ENCODE data around the gene LIN7C. TPM values are rescaled to one million over a fixed set of nuclear protein-coding genes. Genes with fewer than 3 reads are reported as not detected.

Gene LIN7C
- polyA plus RNA-seq, 3 donors, result 7.3 to 24.0 (median 18.9) TPM

DNA sequence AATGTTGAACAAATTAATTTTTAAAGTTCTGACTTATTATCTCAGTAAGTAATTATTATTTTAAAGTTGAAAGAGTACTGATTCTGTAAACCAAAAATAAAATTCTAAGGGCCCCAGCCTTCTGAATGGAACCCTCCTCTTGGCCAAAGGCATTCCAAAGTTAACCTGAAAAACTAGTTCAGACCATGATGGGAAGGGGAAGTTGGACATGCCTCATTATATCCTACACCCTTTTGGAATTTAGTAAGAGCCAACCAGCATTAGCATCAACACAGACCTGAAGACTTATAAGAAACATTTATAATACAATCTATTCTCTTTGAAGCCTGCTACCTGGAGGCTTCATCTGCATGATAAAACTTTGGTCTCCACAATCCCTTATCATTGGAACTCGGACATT, 52.9 kb downstream of the LIN7C start:
- TF ChIP-seq, protein P1, sequence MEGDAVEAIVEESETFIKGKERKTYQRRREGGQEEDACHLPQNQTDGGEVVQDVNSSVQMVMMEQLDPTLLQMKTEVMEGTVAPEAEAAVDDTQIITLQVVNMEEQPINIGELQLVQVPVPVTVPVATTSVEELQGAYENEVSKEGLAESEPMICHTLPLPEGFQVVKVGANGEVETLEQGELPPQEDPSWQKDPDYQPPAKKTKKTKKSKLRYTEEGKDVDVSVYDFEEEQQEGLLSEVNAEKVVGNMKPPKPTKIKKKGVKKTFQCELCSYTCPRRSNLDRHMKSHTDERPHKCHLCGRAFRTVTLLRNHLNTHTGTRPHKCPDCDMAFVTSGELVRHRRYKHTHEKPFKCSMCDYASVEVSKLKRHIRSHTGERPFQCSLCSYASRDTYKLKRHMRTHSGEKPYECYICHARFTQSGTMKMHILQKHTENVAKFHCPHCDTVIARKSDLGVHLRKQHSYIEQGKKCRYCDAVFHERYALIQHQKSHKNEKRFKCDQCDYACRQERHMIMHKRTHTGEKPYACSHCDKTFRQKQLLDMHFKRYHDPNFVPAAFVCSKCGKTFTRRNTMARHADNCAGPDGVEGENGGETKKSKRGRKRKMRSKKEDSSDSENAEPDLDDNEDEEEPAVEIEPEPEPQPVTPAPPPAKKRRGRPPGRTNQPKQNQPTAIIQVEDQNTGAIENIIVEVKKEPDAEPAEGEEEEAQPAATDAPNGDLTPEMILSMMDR (IDR thresholded peaks at IDR 0.05), result no peak
- peaks cover 0 to 3% (median 0%) of the 10 kb centered on the region in 7 donors for H3K9me3 Mint-ChIP-seq
- H3K27ac Mint-ChIP-seq, result no peak overlapping the region
- no peak for DNase-seq
- Histone ChIP-seq H3K4me2 (replicated peaks; ENCODE audit: extremely low read depth, low read length, poor library complexity, severe bottlenecking) (no peak overlapping the region), H3K4me3 (replicated peaks in 1 of 3; ENCODE audit: low read depth in 2 of 3, low read length in 3 of 3) (no peak overlapping the region), H2AFZ (ENCODE audit: insufficient read depth, low read depth, low read length, poor library complexity, severe bottlenecking) (no peak overlapping the region), H3K27me3 (ENCODE audit: control insufficient read depth in 2 of 2, insufficient read depth in 2 of 2, low read length in 2 of 2) (no peaks in the 10 kb centered on the region), H3K27ac (ENCODE audit: low read depth in 1 of 2, low read length in 2 of 2) (no peak overlapping the region), H4K20me1 (ENCODE audit: insufficient read depth, low read length) (no peaks in the 10 kb centered on the region), H3K4me1 (ENCODE audit: control insufficient read depth in 1 of 2, insufficient read depth in 2 of 2, low read length in 2 of 2) (no peaks in the 10 kb centered on the region), H3K9ac (ENCODE audit: insufficient read depth, low read length, poor library complexity, severe bottlenecking) (no peak overlapping the region), H3K9me3 (replicated peaks in 1 of 2; ENCODE audit: control insufficient read depth in 1 of 2, insufficient read depth in 1 of 2, low read length in 2 of 2) (no peaks in the 10 kb centered on the region), H3K79me2 (ENCODE audit: insufficient read depth, low read length) (no peaks in the 10 kb centered on the region), H3K36me3 (replicated peaks in 1 of 2; ENCODE audit: control insufficient read depth in 1 of 2, insufficient read depth in 2 of 2, low read length in 2 of 2) (no peaks in the 10 kb centered on the region)
- WGBS (ENCODE audit: insufficient coverage), result 63% methylated on average over 1 of the region's 1 CpG
- H3K4me1 Mint-ChIP-seq, result no peaks in the 10 kb centered on the region
- no peaks in the 10 kb centered on the region for H3K36me3 Mint-ChIP-seq
- H3K4me3 Mint-ChIP-seq, result no peak overlapping the region
- intact Hi-C loops (cut with micrococcal nuclease), result no loop called here
- H3K27me3 Mint-ChIP-seq (ENCODE audit: low read depth in 3 of 3), result no peaks in the 10 kb centered on the region

DNA sequence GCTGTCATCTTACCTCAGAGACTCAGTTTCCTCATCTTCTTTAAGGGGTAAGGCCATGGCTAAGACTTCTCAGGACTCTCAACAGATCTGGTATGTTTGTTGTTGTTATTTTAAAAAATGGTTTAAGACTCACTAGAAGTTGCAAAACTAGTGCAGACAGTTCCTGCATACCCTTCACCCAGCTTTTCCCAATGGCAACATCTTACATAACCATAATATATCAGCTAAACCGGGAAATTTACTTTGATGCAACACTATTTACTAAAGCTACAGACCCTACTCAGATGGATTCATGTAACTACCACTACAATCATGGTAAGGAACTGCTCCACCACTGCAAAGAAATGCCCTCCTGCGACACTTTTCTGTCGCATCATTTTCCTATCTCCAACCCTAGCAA, 54.4 kb downstream of the LIN7C start:
- TF ChIP-seq, protein P1 (IDR thresholded peaks at IDR 0.05), result no peak
- Histone ChIP-seq H3K4me1 (ENCODE audit: control insufficient read depth in 1 of 2, insufficient read depth in 2 of 2, low read length in 2 of 2) (no peaks in the 10 kb centered on the region), H4K20me1 (ENCODE audit: insufficient read depth, low read length) (no peaks in the 10 kb centered on the region), H3K79me2 (ENCODE audit: insufficient read depth, low read length) (no peaks in the 10 kb centered on the region), H3K9ac (ENCODE audit: insufficient read depth, low read length, poor library complexity, severe bottlenecking) (no peak overlapping the region), H3K4me3 (replicated peaks in 1 of 3; ENCODE audit: low read depth in 2 of 3, low read length in 3 of 3) (no peak overlapping the region), H3K4me2 (replicated peaks; ENCODE audit: extremely low read depth, low read length, poor library complexity, severe bottlenecking) (no peak overlapping the region), H3K9me3 (replicated peaks in 1 of 2; ENCODE audit: control insufficient read depth in 1 of 2, insufficient read depth in 1 of 2, low read length in 2 of 2) (no peaks in the 10 kb centered on the region), H2AFZ (ENCODE audit: insufficient read depth, low read depth, low read length, poor library complexity, severe bottlenecking) (no peak overlapping the region), H3K27me3 (ENCODE audit: control insufficient read depth in 2 of 2, insufficient read depth in 2 of 2, low read length in 2 of 2) (no peaks in the 10 kb centered on the region), H3K36me3 (replicated peaks in 1 of 2; ENCODE audit: control insufficient read depth in 1 of 2, insufficient read depth in 2 of 2, low read length in 2 of 2) (no peaks in the 10 kb centered on the region), H3K27ac (ENCODE audit: low read depth in 1 of 2, low read length in 2 of 2) (no peak overlapping the region)
- peaks cover 0 to 3% (median 0%) of the 10 kb centered on the region in 7 donors for H3K9me3 Mint-ChIP-seq
- 83% methylated on average over 2 of the region's 3 CpGs for WGBS (ENCODE audit: insufficient coverage)
- intact Hi-C loops (cut with micrococcal nuclease), result no loop called here
- H3K27me3 Mint-ChIP-seq (ENCODE audit: low read depth in 3 of 3), result no peaks in the 10 kb centered on the region
- no peak overlapping the region for H3K27ac Mint-ChIP-seq
- no peak for DNase-seq
- H3K4me1 Mint-ChIP-seq, result no peaks in the 10 kb centered on the region
- no peaks in the 10 kb centered on the region for H3K36me3 Mint-ChIP-seq
- no peak overlapping the region for H3K4me3 Mint-ChIP-seq
